GM06990 (cell line): ENCODE results near the gene CEACAM4.

Source experiments
- DNase-seq: peaks from one replicate; pipeline ENCODE4 v3.0.0-alpha.2; 2011; ENCODE audit not compliant: insufficient read length; ENCODE audit errors: extremely low read depth
- H3K27me3 ChIP-seq: replicated peaks from 2 replicates; pipeline ENCODE4 v1.6.0; 2011; ENCODE audit warnings: low read length; ENCODE audit not compliant: control insufficient read depth, insufficient read depth
- H3K36me3 ChIP-seq: 2 replicates; pipeline ENCODE4 v1.5.1; 2011; ENCODE audit warnings: low read length; ENCODE audit not compliant: control insufficient read depth, insufficient read depth
- H3K4me3 ChIP-seq: replicated peaks from 2 replicates; pipeline ENCODE4 v1.5.1; 2011; ENCODE audit warnings: low read depth, mild to moderate bottlenecking, control low read depth, low read length
- CTCF ChIP-seq: IDR thresholded peaks from 2 replicates; pipeline ENCODE4 v1.5.1; 2011; ENCODE audit warnings: low read length, control low read depth, mild to moderate bottlenecking, inconsistent platforms; ENCODE audit not compliant: insufficient read depth, poor library complexity, severe bottlenecking

CEACAM4 gene

GRCh38 chr19:41637484-41637883 lies 10.6 kb upstream of the CEACAM4 start:
- H3K36me3 ChIP-seq = no peaks in the 10 kb centered on the region
- no peak for DNase-seq
- no peak for TF ChIP-seq CTCF
- no peaks in the 10 kb centered on the region; the same call in 1 of the 2 replicates for H3K27me3 ChIP-seq
- no peak overlapping the region for H3K4me3 ChIP-seq

GRCh38 chr19:41627966-41628675 lies 1.2 kb upstream of the CEACAM4 start:
- DNase-seq = no peak
- TF ChIP-seq CTCF = no peak
- H3K27me3 ChIP-seq = no peaks in the 10 kb centered on the region; the same call in 1 of the 2 replicates
- H3K36me3 ChIP-seq = no peaks in the 10 kb centered on the region
- H3K4me3 ChIP-seq = no peak overlapping the region

GRCh38 chr19:41626278-41626677 lies 596 bp downstream of the CEACAM4 start:
- peaks cover 2% of the 10 kb centered on the region; the same call in 1 of the 2 replicates for H3K27me3 ChIP-seq
- no peak for DNase-seq
- H3K36me3 ChIP-seq = no peaks in the 10 kb centered on the region
- TF ChIP-seq CTCF = no peak
- no peak overlapping the region for H3K4me3 ChIP-seq

GRCh38 chr19:41624937-41625336 lies 1.9 kb downstream of the CEACAM4 start:
- TF ChIP-seq CTCF = no peak
- no peak for DNase-seq
- Histone ChIP-seq H3K36me3 (no peaks in the 10 kb centered on the region), H3K4me3 (no peak overlapping the region), H3K27me3 (peaks cover 2% of the 10 kb centered on the region)

- Histone ChIP-seq H3K36me3 (no peaks in the 10 kb centered on the region), H3K27me3 (peaks cover 2% of the 10 kb centered on the region; the same call in 1 of the 2 replicates), H3K4me3 (no peak overlapping the region)
- DNase-seq = no peak
- no peak for TF ChIP-seq CTCF
Observed at GRCh38 chr19:41624515-41624914, 2.4 kb downstream of the CEACAM4 start.
